GM19238 (cell line): Measurements from ENCODE around the gene ADAM10.

Experiments
- DNase-seq: peaks from one replicate; pipeline ENCODE4 v3.0.0; 2011; ENCODE audit warnings: low spot score; ENCODE audit not compliant: insufficient read length

The ADAM10 gene

DNA sequence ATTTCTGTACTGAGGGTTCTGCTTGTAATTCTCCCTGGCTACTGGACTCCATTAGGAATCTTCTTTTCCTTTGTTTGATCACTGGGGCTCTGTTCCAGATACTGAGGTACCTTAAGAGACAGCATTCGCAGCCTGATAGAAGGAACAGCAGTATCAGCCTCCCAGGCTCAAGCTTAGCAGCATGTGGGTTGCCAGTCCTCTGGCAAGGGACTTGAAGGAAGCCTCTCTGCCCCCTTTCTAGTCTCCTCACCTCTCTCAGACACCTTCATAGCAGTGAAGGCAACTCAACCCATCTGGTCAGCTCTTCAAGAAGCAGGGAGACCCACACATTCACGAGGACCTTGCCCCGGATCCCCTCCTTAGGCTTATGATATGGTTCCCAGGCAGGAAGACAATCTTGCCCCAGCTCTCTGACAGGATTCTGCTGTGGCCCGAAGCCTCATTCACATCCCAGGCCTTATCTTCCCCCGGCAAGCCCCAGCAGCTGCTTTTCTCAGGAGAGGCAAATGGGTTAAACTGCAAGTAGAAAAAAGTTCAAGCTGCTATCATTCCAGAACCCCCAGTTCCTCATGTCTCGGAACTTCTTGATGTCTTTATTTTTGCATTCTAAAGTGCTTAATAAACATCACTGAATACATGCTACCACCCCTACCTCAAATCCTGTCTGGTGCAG is 164.6 kb downstream of the ADAM10 start:
- no peak for DNase-seq

DNA sequence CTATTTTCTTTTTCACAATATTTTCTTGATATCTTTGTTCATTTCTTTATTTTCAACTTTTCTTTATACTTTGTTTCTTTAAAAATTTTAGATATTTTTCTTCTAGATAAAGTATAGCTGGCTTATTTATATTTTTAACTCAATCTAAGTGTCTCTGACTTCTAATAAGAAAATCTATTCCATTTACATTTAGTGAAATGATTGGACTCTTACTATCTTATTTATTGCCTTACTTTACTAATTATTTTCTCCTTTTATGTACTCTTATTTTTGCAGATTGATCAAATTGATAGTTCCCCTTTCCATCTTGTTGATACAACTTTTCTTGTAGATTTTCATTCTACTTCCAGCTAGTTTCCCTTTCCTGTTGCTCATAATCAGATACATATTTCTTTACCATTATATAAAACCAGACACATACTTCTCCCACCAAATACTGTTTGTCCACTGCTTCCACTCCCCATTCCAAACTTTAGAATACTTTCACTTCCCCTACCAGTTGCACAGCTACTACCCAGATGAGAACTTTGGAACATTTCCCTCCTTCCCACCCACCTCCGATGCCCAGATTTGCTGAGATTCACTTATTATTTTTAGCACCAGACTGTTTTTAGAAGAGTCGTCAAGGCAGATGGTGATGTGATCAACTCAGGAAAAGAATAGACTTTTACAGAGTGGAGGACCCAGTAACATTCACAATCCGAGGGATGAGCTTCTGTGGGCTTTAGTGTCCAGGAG is 166.2 kb downstream of the ADAM10 start:
- DNase-seq = no peak

- DNase-seq = no peak
Measured at GRCh38 chr15:58582160-58582559, 167.3 kb downstream of the ADAM10 start.

- DNase-seq = no peak
Measured at GRCh38 chr15:58576657-58577056, 172.8 kb downstream of the ADAM10 start.

DNA sequence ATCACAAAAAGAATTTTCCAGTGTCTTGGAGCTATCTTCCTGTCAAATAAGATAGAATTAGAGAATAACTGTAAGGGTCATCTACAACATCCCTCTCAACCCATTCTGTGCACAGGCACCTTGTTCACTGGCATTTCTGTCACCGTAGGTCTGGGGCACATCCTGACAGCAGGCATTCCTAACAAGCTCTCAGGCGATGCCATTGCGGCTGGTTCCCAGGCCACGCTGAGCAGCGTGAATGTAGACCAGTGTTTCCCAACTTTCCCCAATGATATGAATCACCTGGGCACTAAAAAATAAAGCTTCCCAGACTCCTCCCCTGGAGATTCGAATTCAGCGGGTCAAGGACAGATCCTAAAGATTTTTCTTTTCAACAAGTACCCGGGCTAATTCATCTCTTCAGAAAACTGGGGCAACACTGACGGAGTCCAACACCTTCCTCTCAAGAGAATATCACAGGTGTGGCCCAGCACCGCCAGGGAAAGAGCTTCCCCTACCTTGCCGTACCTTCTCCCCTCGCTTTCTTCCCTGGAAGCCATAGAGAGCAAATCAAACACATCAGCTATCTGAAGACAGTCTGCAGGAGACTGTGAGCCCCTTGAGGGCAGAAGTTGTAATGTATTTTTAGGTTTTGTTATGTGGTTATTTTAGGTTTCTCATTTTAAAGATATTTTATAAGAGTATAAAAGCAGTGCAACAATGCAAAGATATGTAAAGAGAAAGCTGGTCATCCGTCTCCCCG is 174.3 kb downstream of the ADAM10 start:
- no peak for DNase-seq

GRCh38 chr15:58574631-58575030 is 174.9 kb downstream of the ADAM10 start:
- no peak for DNase-seq

DNA sequence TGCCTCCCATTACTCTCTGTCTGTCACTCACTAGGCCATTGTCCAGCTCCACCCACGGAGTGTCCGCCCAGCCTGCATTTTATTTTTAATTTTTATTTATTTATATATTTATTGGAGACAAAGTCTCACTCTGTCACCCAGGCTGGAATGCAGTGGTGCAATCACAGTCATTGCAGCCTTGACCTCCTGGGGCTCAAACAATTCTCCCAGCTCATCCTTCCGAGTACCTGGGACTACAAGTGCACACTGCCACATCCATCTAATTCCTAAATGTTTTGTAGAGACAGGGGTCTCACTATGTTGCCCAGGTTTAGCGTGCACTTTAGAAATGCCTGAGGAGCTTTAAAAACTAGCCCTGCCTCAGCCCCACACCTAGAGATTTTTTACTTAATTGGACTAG is 176.2 kb downstream of the ADAM10 start:
- no peak for DNase-seq

- DNase-seq = no peak
Measured at GRCh38 chr15:58572521-58572920, 177.0 kb downstream of the ADAM10 start.

- no peak for DNase-seq
Measured at GRCh38 chr15:58571491-58571890, 178.0 kb downstream of the ADAM10 start.

GRCh38 chr15:58569455-58569854 is 180.1 kb downstream of the ADAM10 start:
- DNase-seq = no peak

DNA sequence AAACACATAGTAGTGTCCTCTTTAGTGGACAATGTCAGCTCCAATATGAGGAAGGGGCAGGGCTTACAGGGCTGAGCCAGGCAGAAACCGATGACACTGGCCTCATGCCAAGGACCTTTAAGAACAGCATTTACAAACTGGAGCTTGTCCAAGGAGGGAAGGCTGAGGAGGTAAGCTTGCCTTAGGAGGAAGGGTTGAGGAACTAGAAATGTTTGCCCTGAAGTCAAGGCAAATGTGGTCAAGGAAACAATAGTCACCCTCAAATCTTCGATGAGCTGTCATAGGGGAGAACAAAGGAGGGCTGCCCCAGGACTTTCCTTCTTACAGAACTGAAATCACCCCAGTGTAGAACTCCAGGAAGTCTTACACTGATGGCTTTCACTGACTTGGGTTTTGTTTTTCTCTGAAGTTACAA is 181.3 kb downstream of the ADAM10 start:
- DNase-seq = no peak

- no peak for DNase-seq
Measured at GRCh38 chr15:58566029-58566428, 183.5 kb downstream of the ADAM10 start.

- no peak for DNase-seq
Measured at GRCh38 chr15:58565619-58566018, 183.9 kb downstream of the ADAM10 start.

GRCh38 chr15:58564981-58565380 is 184.5 kb downstream of the ADAM10 start:
- DNase-seq = no peak

DNA sequence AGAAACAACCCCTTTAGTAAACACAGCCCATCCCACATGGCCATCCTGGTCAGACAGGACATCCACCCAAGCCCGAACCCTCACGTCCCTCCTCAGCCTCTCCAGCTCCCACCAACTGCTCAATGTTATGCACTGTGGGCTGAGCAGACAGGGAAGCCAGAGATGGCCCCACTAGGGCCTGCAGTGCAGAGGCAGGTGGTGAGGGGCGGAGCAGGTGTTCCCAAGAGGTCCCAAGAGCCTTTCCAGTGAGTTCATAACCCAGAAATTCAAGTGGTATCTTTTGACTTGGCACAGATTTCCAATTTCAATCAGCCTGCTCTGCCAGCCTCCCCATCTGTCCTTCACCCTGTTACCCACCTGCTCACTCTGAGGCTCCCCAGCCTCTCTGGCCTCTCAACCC is 187.4 kb downstream of the ADAM10 start:
- DNase-seq = no peak

DNA sequence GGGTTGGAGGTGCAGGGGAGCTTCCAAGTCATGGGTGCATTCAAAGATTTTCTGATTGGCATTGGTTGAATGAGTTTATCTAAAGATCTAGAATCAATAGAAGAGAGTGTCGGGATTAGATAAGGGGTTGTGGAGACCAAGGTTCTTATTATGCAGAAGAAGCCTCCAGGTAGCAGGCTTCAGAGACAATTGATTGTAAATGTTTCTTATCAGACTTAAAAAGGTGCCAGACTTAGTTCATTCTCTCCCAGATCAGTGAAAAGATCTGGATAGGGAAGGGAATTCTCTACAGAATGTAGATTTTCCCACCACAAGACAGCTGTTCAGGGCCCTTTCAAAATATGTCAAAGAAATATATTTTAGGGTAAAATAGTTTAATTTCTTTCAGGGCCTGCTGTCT is 188.2 kb downstream of the ADAM10 start:
- DNase-seq = no peak

GRCh38 chr15:58559904-58560588 is 189.5 kb downstream of the ADAM10 start:
- no peak for DNase-seq

- no peak for DNase-seq
Measured at GRCh38 chr15:58558777-58559176, 190.7 kb downstream of the ADAM10 start.

DNA sequence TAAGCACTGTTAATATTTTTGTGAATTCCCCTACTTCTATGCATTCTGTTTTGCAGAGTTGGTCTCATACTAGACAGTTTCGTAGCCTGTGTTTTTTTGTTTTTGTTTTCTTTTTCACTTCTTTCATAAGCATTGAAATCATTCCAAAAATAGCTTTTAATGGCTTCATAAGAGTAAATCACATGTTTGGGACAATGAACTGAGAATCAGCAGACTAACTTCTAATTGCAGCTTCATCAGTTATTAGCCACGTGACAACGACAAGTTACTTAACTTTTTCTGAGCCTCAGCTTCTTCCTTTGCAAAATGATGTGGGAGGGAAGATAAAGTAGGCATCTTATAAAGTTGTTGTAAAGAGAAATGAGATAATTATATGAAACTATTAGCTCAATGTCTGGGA is 193.0 kb downstream of the ADAM10 start:
- DNase-seq = no peak

DNA sequence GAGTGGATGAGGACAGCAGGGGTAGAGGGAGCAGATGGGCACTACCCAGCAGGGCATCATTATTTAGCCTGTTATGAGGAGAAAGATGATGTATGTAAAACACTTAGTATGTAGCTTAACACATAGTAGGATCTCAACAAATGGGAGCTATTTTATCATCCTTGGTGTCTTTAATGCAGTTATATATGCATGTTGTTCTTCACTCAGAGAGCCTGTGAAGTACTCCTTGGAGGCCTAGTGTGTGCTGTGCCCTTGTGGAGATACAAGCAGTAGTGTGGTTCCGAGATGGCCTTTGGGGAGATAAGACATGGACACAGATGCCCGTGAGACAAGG is 193.5 kb downstream of the ADAM10 start:
- DNase-seq = no peak

DNA sequence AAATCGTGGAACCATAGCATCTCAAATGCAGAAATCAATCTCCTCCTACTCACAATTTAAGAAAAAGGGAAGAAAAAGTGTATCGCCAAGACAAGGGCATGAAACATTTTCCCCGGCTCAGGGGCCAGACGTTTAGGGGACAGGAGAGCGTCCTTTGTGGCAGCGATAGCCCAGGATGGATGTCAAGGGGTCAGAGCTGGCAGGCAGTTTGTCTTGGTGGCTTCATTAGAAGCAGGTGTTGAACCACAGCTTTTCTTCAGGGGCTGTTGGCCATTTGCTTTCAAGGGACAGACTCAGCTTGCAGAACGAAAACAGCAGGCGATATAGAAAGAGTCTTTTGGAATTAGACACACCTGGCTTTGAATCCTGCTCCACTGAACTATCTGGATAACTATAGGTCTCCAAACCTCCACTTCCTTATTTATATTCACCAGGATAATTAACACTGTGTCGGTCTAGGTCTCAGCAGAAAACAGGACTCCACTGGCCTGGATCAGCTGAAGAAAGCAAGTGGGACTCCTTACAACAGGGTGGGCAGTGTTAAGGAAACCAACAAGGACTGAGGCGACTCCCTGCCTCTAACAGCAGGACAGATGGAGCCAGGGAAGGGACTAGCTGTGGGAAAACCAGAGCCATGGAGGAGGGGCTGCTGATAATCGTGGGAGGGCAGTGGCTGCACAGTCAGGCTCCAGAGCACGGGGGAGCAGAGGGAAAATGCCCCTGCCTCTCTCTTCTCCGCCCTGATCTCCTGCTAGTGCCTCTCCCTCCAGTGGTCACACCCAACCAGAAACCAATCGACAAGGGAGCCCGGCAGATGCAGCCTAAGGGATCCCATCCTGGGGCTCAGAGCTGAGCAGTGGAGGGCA is 194.1 kb downstream of the ADAM10 start:
- DNase-seq = no peak
